Mesodermal cell (in vitro differentiated cells): Measurements from ENCODE around the gene CNIH3.

Source experiments
- H3K27ac ChIP-seq: 2 replicates; pipeline ENCODE4 v1.7.0; 2013; ENCODE audit warnings: mild to moderate bottlenecking, low read depth, low read length, moderate library complexity; ENCODE audit not compliant: severe bottlenecking
- H3K36me3 ChIP-seq: 2 replicates; pipeline ENCODE4 v1.7.1; 2013; ENCODE audit warnings: mild to moderate bottlenecking, low read length, moderate library complexity; ENCODE audit not compliant: control insufficient read depth, insufficient read depth
- H3K4me1 ChIP-seq: one replicate; pipeline ENCODE4 v1.7.1; 2013; ENCODE audit warnings: mild to moderate bottlenecking, low read length; ENCODE audit not compliant: insufficient read depth, control insufficient read depth, poor library complexity, severe bottlenecking
- H3K4me3 ChIP-seq: 2 replicates; pipeline ENCODE4 v1.7.0; 2013; ENCODE audit warnings: low read length, control low read depth, mild to moderate bottlenecking; ENCODE audit not compliant: insufficient read depth, poor library complexity, severe bottlenecking; ENCODE audit errors: extremely low read depth
- H3K9me3 ChIP-seq: 2 replicates; pipeline ENCODE4 v1.7.1; 2013; ENCODE audit warnings: mild to moderate bottlenecking, low read length, moderate library complexity; ENCODE audit not compliant: control insufficient read depth
- WGBS, 2 experiments: methylation state at CpG; one replicate each; pipeline ENCODE4 v1.1.5; 2013; ENCODE audit warnings: missing lambda C conversion rate in 2 of 2; ENCODE audit not compliant: insufficient coverage in 2 of 2; 5-methylcytosine and 5-hydroxymethylcytosine counted together

Gene CNIH3

DNA sequence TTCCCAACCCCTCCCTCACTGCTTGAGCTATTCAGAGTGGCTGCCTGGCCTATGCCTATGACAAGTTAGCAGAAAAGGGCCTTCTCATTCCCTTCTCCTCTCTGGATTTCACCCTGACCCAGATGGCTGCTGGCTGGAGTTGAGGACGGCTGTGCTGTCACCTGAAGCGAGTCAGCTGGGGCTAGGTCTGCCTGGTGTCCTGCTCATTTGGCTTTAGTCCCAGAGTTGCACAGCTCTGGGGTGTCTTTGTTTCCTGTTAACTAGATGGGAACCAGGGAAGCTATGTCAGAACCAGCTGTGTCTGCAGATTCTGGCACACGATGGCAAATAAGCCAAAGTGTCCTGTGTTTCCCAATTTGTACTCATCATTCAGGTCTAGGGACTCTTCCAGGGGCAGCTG lies 52.9 kb downstream of the CNIH3 start:
- no peaks in the 10 kb centered on the region for H3K4me1 ChIP-seq
- peaks cover 8% of the 10 kb centered on the region for H3K36me3 ChIP-seq
- H3K9me3 ChIP-seq, result no peaks in the 10 kb centered on the region
- H3K27ac ChIP-seq, result no peak overlapping the region
- 97 to 100% methylated on average over 2 to 3 of the region's 3 CpGs for WGBS, 2 experiments
- no peak overlapping the region for H3K4me3 ChIP-seq

DNA sequence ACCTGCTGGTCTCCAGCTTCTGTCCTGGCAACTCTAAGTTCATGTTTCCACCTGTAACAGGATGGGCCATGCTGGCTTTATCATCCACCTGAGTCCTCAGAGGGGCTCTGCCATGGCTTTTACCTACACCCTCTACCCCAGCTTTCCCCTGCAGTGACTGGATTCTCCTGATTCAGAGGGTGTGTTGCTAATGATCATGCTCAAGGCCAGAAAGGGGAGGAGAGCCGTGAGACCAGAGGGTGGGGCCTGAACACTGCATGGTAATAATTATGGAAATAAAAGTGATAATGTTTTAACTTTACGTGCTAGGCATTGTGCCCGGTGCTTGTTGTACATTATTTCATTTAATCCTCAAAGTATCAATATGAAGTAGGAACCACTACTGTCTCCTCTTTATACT lies 53.3 kb downstream of the CNIH3 start:
- 78% methylated on average over 1 of the region's 3 CpGs; no CpG with 5 or more reads in 1 of the 2 experiments for WGBS, 2 experiments
- Histone ChIP-seq H3K27ac (no peak overlapping the region), H3K36me3 (peaks cover 7% of the 10 kb centered on the region), H3K4me1 (no peaks in the 10 kb centered on the region), H3K4me3 (no peak overlapping the region), H3K9me3 (no peaks in the 10 kb centered on the region)

DNA sequence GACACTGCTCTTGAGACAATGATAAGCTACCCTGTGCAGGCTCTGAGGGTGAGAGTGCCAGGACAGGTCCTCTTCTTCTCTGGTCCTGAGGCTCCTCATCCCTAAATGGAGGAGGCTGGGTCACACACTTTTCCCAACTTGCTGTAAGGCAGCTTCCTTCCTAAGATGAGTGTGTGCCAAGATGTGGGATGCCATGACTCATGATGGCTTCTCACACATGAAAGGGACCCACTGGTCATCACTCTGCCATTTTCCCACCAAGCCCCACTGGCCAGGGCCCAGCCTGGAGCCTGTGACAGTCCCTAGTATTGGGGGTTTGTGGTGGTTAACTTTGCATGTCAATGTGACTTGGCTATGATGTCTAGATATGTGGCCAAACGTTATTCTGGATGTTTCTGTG lies 54.4 kb downstream of the CNIH3 start:
- H3K27ac ChIP-seq, result no peak overlapping the region
- H3K4me1 ChIP-seq, result no peaks in the 10 kb centered on the region
- H3K9me3 ChIP-seq, result no peaks in the 10 kb centered on the region
- no CpG with 5 or more reads among the region's 1 CpG for WGBS, 2 experiments
- no peak overlapping the region for H3K4me3 ChIP-seq
- H3K36me3 ChIP-seq, result peaks cover 3% of the 10 kb centered on the region

DNA sequence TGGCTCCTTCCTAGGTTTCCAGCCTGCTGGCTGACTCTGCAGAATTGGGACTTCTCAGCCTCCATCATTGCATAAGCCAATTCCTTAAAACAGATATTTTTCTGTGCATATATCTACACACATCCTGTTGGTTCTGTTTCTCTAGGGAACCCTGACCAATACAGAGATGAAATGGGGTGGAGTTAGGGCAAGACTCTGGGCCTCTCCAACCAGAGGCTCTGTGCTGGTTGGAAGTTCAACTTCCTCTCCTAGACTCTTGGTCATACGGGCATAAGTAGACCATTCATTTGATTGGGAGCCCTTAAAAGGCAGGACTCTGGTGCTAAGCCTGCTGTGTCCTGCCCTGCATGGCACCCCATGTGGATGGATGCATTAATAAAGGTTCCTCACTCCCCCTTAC lies 55.0 kb downstream of the CNIH3 start:
- 83 to 100% methylated on average over 1 of the region's 1 CpG for WGBS, 2 experiments
- Histone ChIP-seq H3K4me1 (no peaks in the 10 kb centered on the region), H3K36me3 (peaks cover 3% of the 10 kb centered on the region), H3K4me3 (no peak overlapping the region), H3K9me3 (no peaks in the 10 kb centered on the region), H3K27ac (no peak overlapping the region)

DNA sequence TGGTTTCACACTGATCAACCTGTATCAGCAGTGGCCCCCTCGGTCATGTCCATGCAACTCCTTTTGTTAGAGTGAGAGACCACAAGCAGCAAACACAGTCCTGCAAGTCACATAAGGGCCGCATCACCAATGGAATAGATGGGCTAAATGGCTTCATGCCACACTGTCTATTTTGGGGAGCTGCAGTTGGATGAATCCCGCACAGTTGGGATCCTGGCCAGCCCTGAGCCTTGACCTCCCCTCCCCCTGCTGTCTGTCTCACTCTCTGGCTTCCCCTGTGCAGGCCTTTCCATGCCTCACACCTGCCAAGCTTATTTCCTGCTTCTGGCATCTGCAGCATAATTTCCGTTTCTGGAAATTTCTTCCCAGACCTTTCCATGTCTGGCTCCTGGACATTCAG lies 57.0 kb downstream of the CNIH3 start:
- Histone ChIP-seq H3K4me3 (no peak overlapping the region), H3K36me3 (peaks cover 3% of the 10 kb centered on the region), H3K9me3 (no peaks in the 10 kb centered on the region), H3K4me1 (no peaks in the 10 kb centered on the region), H3K27ac (no peak overlapping the region)
- WGBS, 2 experiments, result 92 to 96% methylated on average over 4 of the region's 4 CpGs

DNA sequence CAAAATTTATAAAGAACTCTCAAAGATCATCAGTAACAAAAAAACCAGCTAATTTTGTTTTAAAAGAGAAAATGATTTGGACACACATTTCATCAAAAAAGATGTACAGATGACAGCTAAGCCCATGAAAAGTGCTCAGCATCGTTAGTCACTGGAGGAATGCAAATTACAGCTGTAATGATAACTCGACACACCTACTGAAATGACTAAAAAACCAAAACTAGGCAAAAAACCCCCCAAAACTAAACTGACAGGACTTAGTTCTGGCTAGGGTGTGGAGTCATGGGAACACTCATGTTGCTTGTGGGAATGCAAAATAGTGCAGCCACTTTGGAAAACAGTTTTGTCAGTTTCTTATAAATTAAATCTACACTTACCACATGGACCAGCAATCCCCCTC lies 59.5 kb downstream of the CNIH3 start:
- Histone ChIP-seq H3K36me3 (no peaks in the 10 kb centered on the region), H3K4me3 (no peak overlapping the region), H3K4me1 (no peaks in the 10 kb centered on the region), H3K9me3 (no peaks in the 10 kb centered on the region), H3K27ac (no peak overlapping the region)
- no CpG with 5 or more reads among the region's 2 CpGs for whole genome bisulfite sequencing, 2 experiments

DNA sequence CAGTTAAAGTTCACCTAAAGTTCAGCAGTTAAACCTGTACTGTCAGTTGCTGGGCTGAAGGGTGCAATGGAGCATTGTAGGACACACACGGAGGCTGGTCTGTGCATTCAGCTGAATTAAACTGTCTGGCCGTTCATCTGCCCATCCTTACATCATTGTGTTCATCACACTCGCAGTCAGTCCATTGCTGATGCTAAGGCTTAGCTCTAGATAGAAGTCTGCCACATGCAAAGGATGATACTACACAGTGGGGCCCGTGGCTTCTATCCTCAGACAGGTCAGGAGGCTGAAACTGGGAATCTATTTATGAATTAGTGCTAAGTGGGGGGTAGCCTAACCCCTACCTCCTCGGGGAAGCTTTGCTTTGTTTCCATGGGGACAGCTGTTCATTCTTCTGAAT lies 60.4 kb downstream of the CNIH3 start:
- 86 to 100% methylated on average over 2 of the region's 5 CpGs for WGBS, 2 experiments
- H3K36me3 ChIP-seq, result peaks cover 3% of the 10 kb centered on the region
- H3K4me1 ChIP-seq, result no peaks in the 10 kb centered on the region
- no peak overlapping the region for H3K27ac ChIP-seq
- H3K9me3 ChIP-seq, result no peaks in the 10 kb centered on the region
- no peak overlapping the region for H3K4me3 ChIP-seq

DNA sequence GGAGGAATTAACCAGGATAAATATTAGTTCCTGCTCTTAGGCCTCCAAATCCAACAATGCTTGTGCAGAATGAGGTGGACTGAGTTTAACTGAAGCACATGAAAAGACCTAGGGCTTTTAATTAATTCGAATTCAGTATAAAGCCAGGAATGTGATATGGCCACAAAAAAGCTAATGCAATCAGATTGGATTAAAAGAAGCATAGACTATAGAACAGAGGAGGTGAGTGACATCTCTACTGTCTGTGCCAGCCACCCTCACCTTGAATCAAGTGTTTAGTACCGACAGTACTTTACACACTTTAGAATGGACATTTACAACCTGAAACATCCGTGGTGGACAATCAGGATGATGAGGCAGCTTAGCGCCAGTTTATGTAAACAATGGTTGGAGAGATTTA lies 62.1 kb downstream of the CNIH3 start:
- H3K4me1 ChIP-seq, result no peaks in the 10 kb centered on the region
- no peaks in the 10 kb centered on the region for H3K9me3 ChIP-seq
- no peak overlapping the region for H3K27ac ChIP-seq
- 83 to 88% methylated on average over 1 to 3 of the region's 4 CpGs for WGBS, 2 experiments
- peaks cover 3% of the 10 kb centered on the region for H3K36me3 ChIP-seq
- no peak overlapping the region for H3K4me3 ChIP-seq

DNA sequence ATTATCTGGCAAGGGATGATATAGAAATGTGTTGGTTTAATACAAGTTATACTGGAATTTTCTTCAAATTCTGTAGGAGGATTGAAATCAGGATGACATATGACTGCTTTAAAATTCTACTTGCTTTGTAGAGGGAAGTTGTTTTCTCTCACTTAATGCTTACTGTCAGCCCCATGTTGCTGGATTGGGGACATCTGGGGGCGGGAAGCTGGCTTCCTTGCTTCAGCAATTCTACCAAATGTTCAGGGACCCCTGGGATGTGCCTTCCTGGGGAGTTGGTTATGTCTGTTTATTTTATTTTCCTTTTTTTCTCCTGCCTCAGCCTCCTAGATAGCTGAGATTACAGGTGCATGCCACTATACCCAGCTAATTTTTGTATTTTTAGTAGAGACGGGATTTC lies 63.5 kb downstream of the CNIH3 start:
- no peaks in the 10 kb centered on the region for H3K9me3 ChIP-seq
- no peak overlapping the region for H3K27ac ChIP-seq
- no peaks in the 10 kb centered on the region for H3K4me1 ChIP-seq
- no peak overlapping the region for H3K4me3 ChIP-seq
- WGBS, 2 experiments, result 100% methylated on average over 1 of the region's 2 CpGs
- peaks cover 3% of the 10 kb centered on the region for H3K36me3 ChIP-seq

DNA sequence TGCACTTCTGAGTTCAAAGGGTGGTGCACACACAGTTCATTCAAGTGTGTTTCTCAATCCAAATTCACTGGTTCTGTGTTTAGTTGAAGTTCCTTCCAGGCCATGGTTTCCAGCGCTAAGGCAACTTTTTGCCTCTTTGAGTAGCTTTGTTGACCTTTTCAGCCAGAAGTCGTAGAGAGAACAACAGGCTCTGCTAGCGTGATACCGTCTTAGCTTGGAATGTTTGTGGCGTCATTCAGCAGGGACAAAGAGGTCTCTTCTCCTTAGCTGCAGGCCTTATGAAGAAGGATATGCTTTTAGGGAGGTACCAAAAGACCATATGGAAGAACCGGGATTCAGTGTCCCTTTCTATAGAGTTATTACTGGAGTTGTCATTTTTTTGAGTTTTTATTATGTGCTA lies 65.7 kb downstream of the CNIH3 start:
- WGBS, 2 experiments, result 85 to 90% methylated on average over 5 of the region's 6 CpGs
- no peak overlapping the region for H3K27ac ChIP-seq
- no peaks in the 10 kb centered on the region for H3K9me3 ChIP-seq
- H3K4me3 ChIP-seq, result no peak overlapping the region
- no peaks in the 10 kb centered on the region for H3K4me1 ChIP-seq
- H3K36me3 ChIP-seq, result peaks cover 8% of the 10 kb centered on the region

DNA sequence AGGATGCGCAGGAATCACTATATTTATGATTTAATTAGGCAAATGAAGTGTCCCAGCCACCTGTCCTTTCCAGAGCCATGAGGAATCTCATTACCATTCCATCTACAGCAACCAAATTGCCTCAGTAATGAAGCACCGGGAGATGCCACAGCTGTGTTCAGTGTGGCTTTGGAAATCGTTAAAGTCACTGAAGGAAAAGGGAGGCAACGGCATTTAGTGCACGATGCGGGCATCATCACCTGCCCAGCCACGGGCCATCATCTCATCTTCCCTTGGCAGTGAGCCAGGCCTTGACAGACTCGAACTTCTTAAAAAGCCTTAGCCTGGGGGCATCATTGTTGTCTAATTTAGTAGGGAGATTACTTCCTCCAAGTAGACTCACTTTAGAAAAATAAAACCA lies 67.8 kb downstream of the CNIH3 start:
- peaks cover 23% of the 10 kb centered on the region for H3K36me3 ChIP-seq
- H3K4me1 ChIP-seq, result no peaks in the 10 kb centered on the region
- 82 to 91% methylated on average over 6 to 7 of the region's 8 CpGs for WGBS, 2 experiments
- H3K9me3 ChIP-seq, result no peaks in the 10 kb centered on the region
- no peak overlapping the region for H3K4me3 ChIP-seq
- H3K27ac ChIP-seq, result peak overlapping the region; percentile 55
